Panc1 (cell line): ENCODE data around the gene TIMM13. TPM values are rescaled to one million over a fixed set of nuclear protein-coding genes. Genes with fewer than 3 reads are reported as not detected.

Source experiments
- ATAC-seq: fragments of 200-7000 bp; cut with Tn5 transposase; 2 replicates; pipeline ENCODE4 v1.9.1; 2020; ENCODE audit warnings: mild to moderate bottlenecking, moderate library complexity
- BruUV-seq: library from RNA; stranded (reverse); fragments of 400-500 nt; replicated peaks from 2 replicates; lab custom pipeline; 2021; lab: Mats Ljungman, UMichigan
- CTCF ChIA-PET: fragments of 300-600 bp; sonication (Branson Sonifier 250); formaldehyde crosslinking; loops from one replicate; lab custom pipeline; 2022; ENCODE audit warnings: antibody characterized with exemption; lab: Charles Lee
- POLR2A ChIA-PET: fragments of 300-600 bp; sonication (Branson Sonifier 250); formaldehyde crosslinking; loops from one replicate; lab custom pipeline; 2022; ENCODE audit warnings: antibody characterized with exemption; lab: Charles Lee
- DNase-seq: peaks from one replicate; pipeline ENCODE4 v3.0.0-alpha.2; 2010; ENCODE audit warnings: low read depth, low spot score
- H3K27ac ChIP-seq: 2 replicates; pipeline ENCODE4 v1.5.1; 2011; ENCODE audit warnings: mild to moderate bottlenecking, low read length, inconsistent platforms
- H3K27me3 ChIP-seq: fragments of 200-500 bp; sonication (Bioruptor generic); 2 replicates; pipeline ENCODE4 v1.6.0; 2014; ENCODE audit warnings: low read length, inconsistent platforms; ENCODE audit not compliant: control insufficient read depth, insufficient read depth
- H3K36me3 ChIP-seq: fragments of 200-500 bp; sonication (Bioruptor generic); 2 replicates; pipeline ENCODE4 v1.5.1; 2014; ENCODE audit warnings: inconsistent platforms, mild to moderate bottlenecking, low read length, moderate library complexity; ENCODE audit not compliant: control insufficient read depth, insufficient read depth
- H3K4me1 ChIP-seq: 2 replicates; pipeline ENCODE4 v1.5.1; 2011; ENCODE audit warnings: inconsistent platforms, mild to moderate bottlenecking, low read length, moderate library complexity; ENCODE audit not compliant: control insufficient read depth, insufficient read depth
- H3K4me3 ChIP-seq, 2 experiments: 2 replicates each; pipeline ENCODE4 v1.5.1; 2011 to 2012; ENCODE audit warnings: low read depth in 2 of 2, low read length in 2 of 2, mild to moderate bottlenecking in 2 of 2, inconsistent platforms in 1 of 2, moderate library complexity in 1 of 2
- H3K9me3 ChIP-seq: fragments of 200-500 bp; sonication (Bioruptor generic); 2 replicates; pipeline ENCODE4 v1.5.1; 2014; ENCODE audit warnings: low read depth, mild to moderate bottlenecking, inconsistent platforms, low read length, moderate library complexity; ENCODE audit not compliant: control insufficient read depth, insufficient read depth
- POLR2AphosphoS5 ChIP-seq: IDR thresholded peaks from 2 replicates; pipeline ENCODE4 v1.6.1; 2012; ENCODE audit warnings: mild to moderate bottlenecking, low read depth, low read length, moderate library complexity
- SIN3A ChIP-seq: IDR thresholded peaks from 2 replicates; pipeline ENCODE4 v1.6.1; 2012; ENCODE audit warnings: low read depth, mild to moderate bottlenecking, low read length, moderate library complexity, borderline replicate concordance; ENCODE audit not compliant: insufficient read depth
- TCF7L2 ChIP-seq: IDR thresholded peaks from 2 replicates; pipeline ENCODE4 v1.6.1; 2011; ENCODE audit warnings: mild to moderate bottlenecking, low read depth, low read length, inconsistent platforms
- in situ Hi-C: cut with HindIII; loops from 2 replicates; pipeline ENCODE4 v1.10.0; 2016; ENCODE audit warnings: low sequenced_read_pairs, low pct_unique_long_range_greater_than_20kb
- intact Hi-C: fragments of 100-400 bp; cut with micrococcal nuclease; formaldehyde crosslinking; loops from one replicate; pipeline ENCODE4 v1.10.0; 2022; ENCODE audit not compliant: unreplicated experiment
- total RNA-seq: library from RNA; stranded (reverse); gene quantifications from one replicate; pipeline ENCODE4 v1.2.1, GENCODE V29; 2021; ENCODE audit not compliant: unreplicated experiment
- TF ChIP-seq, protein P1 (sequence below): fragments of 450-650 bp; IDR thresholded peaks from 2 replicates; pipeline ENCODE4 v1.5.1; 2017; ENCODE audit warnings: mild to moderate bottlenecking
- TF ChIP-seq, protein P2 (sequence below), 2 experiments: IDR thresholded peaks; 2 replicates each; pipeline ENCODE4 v1.6.1; 2011 to 2012; ENCODE audit warnings: low read depth in 2 of 2, control low read depth in 1 of 2, low read length in 1 of 2, mild to moderate bottlenecking in 1 of 2, moderate library complexity in 1 of 2; ENCODE audit not compliant: insufficient read depth in 1 of 2

TIMM13 gene
- total RNA-seq, 1 experiment from 2014 or later = 128 TPM

DNA sequence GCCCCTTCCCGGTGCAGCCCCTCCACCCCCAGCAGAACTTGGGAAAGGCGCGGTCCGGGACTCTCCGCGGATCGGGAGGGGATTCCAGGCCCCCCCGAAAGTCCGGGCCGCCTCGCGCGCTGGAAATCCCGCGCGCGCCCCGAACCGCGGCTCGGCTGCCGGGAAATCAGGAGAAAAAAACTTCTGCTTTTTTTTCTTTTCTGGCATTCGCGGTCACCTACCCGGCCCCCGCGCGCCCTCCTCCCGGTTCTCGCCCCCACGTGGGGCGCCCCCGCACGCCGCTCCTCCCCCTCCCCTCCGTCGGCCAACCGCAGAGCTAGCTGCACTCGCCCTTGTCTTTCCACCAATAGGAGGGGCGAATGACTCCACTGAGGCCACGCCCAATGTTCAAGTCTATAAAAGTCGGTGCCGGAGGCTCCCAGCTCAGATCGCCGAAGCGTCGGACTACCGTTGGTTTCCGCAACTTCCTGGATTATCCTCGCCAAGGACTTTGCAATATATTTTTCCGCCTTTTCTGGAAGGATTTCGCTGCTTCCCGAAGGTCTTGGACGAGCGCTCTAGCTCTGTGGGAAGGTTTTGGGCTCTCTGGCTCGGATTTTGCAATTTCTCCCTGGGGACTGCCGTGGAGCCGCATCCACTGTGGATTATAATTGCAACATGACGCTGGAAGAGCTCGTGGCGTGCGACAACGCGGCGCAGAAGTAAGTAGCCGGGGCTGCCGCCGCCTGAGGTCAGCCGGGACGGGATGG, 48.5 kb upstream of the TIMM13 start, which contains the start of gene GADD45B:
Gene GADD45B (plus strand): TSS at position 426 of the 749 bp plus-strand sequence. CDS start 232 bp downstream, at position 658.
- TF ChIP-seq, protein P1, sequence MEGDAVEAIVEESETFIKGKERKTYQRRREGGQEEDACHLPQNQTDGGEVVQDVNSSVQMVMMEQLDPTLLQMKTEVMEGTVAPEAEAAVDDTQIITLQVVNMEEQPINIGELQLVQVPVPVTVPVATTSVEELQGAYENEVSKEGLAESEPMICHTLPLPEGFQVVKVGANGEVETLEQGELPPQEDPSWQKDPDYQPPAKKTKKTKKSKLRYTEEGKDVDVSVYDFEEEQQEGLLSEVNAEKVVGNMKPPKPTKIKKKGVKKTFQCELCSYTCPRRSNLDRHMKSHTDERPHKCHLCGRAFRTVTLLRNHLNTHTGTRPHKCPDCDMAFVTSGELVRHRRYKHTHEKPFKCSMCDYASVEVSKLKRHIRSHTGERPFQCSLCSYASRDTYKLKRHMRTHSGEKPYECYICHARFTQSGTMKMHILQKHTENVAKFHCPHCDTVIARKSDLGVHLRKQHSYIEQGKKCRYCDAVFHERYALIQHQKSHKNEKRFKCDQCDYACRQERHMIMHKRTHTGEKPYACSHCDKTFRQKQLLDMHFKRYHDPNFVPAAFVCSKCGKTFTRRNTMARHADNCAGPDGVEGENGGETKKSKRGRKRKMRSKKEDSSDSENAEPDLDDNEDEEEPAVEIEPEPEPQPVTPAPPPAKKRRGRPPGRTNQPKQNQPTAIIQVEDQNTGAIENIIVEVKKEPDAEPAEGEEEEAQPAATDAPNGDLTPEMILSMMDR = no peak
- TF ChIP-seq SIN3A = peak; percentile 86; the same call in 1 of the 2 replicates
- TF ChIP-seq, protein P2, sequence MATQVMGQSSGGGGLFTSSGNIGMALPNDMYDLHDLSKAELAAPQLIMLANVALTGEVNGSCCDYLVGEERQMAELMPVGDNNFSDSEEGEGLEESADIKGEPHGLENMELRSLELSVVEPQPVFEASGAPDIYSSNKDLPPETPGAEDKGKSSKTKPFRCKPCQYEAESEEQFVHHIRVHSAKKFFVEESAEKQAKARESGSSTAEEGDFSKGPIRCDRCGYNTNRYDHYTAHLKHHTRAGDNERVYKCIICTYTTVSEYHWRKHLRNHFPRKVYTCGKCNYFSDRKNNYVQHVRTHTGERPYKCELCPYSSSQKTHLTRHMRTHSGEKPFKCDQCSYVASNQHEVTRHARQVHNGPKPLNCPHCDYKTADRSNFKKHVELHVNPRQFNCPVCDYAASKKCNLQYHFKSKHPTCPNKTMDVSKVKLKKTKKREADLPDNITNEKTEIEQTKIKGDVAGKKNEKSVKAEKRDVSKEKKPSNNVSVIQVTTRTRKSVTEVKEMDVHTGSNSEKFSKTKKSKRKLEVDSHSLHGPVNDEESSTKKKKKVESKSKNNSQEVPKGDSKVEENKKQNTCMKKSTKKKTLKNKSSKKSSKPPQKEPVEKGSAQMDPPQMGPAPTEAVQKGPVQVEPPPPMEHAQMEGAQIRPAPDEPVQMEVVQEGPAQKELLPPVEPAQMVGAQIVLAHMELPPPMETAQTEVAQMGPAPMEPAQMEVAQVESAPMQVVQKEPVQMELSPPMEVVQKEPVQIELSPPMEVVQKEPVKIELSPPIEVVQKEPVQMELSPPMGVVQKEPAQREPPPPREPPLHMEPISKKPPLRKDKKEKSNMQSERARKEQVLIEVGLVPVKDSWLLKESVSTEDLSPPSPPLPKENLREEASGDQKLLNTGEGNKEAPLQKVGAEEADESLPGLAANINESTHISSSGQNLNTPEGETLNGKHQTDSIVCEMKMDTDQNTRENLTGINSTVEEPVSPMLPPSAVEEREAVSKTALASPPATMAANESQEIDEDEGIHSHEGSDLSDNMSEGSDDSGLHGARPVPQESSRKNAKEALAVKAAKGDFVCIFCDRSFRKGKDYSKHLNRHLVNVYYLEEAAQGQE (IDR thresholded peaks at IDR 0.05; ENCODE audit: insufficient read depth in 1 of 2, low read depth in 2 of 2, low read length in 1 of 2) = no peak; a peak in 1 of 4 replicates
- TF ChIP-seq POLR2AphosphoS5 = peak; percentile 100
- TF ChIP-seq TCF7L2 = no peak
- DNase-seq (peak; percentile 94), ATAC-seq (peak; percentile 58)
- peaks cover 7% of the 10 kb centered on the region for H3K4me1 ChIP-seq
- peak within 1 kb of the TSS; percentile 82 to 94 for H3K4me3 ChIP-seq
- intact Hi-C loops (loop anchor here (2.0 to 10.0 kb wide), 2 partner anchors 69 to 135 kb away; no protein-coding TSS in a partner anchor), in situ Hi-C loops (no loop called here)
- H3K9me3 ChIP-seq = no peaks in the 10 kb centered on the region
- POLR2A ChIA-PET = interaction anchor here (0.6 to 1.6 kb wide), 12 partner anchors 21 to 307 kb away, joined by 3 to 17 read pairs (median 4); partner anchors contain the start of gene SGTA
- H3K36me3 ChIP-seq = peaks cover 3% of the 10 kb centered on the region
- H3K27me3 ChIP-seq = no peaks in the 10 kb centered on the region
- no TSS peak for BruUV-seq
- peak within 1 kb of the TSS; percentile 87 for H3K27ac ChIP-seq
- CTCF ChIA-PET = interaction anchor here (0.6 to 1.0 kb wide), 5 partner anchors 19 to 161 kb away, joined by 3 to 5 read pairs (median 4); no protein-coding TSS in a partner anchor

DNA sequence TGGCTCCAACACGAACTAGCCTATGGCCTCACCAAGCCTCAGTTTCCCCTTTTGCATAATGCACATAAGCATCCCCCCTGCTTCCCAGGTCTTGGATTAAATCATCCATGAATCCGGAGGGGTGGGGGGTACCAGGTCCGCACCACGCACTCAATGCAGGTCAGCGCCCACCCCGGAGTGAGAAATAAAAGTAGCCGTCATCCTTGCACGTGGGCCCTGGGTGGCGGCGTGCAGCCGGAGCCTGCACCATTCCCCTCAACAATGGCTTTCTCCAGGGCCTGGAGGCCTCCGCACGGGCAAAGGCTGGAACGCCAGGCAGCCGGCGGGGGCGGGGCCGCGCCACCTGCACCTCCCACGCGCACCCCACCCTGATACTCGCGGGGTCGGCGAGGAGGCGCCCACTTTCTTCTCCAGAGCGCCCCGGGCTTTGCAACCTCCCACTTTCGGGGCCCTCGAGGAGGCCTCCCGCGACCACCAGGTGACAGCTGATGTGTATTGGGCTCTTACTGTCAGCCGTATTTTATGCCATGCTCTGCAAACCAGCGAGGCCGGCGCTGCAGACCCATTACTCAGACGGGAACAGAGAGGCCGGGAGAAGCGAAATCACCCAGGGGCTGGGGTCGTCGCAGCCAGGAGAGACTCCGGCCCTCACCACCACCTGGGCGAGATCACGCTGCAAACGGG, 47.8 kb upstream of the TIMM13 start:
- intact Hi-C loops (loop anchor here (2.0 to 10.0 kb wide), 2 partner anchors 70 to 136 kb away; no protein-coding TSS in a partner anchor), in situ Hi-C loops (no loop called here)
- Histone ChIP-seq H3K9me3 (no peaks in the 10 kb centered on the region), H3K27ac (peak overlapping the region; percentile 75), H3K4me3 (peak overlapping the region; percentile 82 to 94), H3K27me3 (no peaks in the 10 kb centered on the region), H3K36me3 (peaks cover 3% of the 10 kb centered on the region), H3K4me1 (peaks cover 7% of the 10 kb centered on the region)
- CTCF ChIA-PET = interaction anchor here (1.0 to 1.6 kb wide), 2 partner anchors 104 to 136 kb away, joined by 5 to 6 read pairs; no protein-coding TSS in a partner anchor
- peak; percentile 44 for ATAC-seq
- no TSS peak for BruUV-seq
- no peak for DNase-seq
- 0 out of 2 replicates have a peak, but pooled peaks have one; percentile 68 for TF ChIP-seq SIN3A
- TF ChIP-seq, protein P2 (IDR thresholded peaks at IDR 0.05; ENCODE audit: insufficient read depth in 1 of 2, low read depth in 2 of 2, low read length in 1 of 2) = no peak
- POLR2A ChIA-PET = interaction anchor here (1.0 to 1.6 kb wide), 5 partner anchors 65 to 124 kb away, joined by 3 to 11 read pairs (median 5); no protein-coding TSS in a partner anchor
